DND-41 (cell line): Measurements from ENCODE around the gene GSDMA.

Experiments used
- ATAC-seq: fragments of 200-7000 bp; cut with Tn5 transposase; 3 replicates; pipeline ENCODE4 v1.9.1; 2021; ENCODE audit warnings: low read depth; ENCODE audit not compliant: insufficient read depth
- DNase-seq: peaks from one replicate; pipeline ENCODE4 v3.0.0-alpha.2; 2020
- H2AFZ ChIP-seq: 2 replicates; pipeline ENCODE4 v1.6.0; 2012; ENCODE audit warnings: low read depth, low read length
- H3K27ac ChIP-seq: 2 replicates; pipeline ENCODE4 v1.5.1; 2012; ENCODE audit warnings: low read length, inconsistent platforms
- H3K27me3 ChIP-seq: fragments of 200-600 bp; sonication (generic); 2 replicates; pipeline ENCODE4 v1.6.0; 2012; ENCODE audit warnings: low read length, mild to moderate bottlenecking, inconsistent platforms; ENCODE audit not compliant: insufficient read depth, poor library complexity
- H3K36me3 ChIP-seq: 2 replicates; pipeline ENCODE4 v1.5.1; 2012; ENCODE audit warnings: low read length, inconsistent platforms; ENCODE audit not compliant: insufficient read depth
- H3K4me1 ChIP-seq: 2 replicates; pipeline ENCODE4 v1.5.1; 2012; ENCODE audit warnings: mild to moderate bottlenecking, low read length; ENCODE audit not compliant: insufficient read depth
- H3K4me2 ChIP-seq: 2 replicates; pipeline ENCODE4 v1.6.0; 2012; ENCODE audit warnings: mild to moderate bottlenecking, moderate library complexity, low read length, inconsistent platforms; ENCODE audit not compliant: insufficient read depth
- H3K4me3 ChIP-seq, 2 experiments: fragments of 200-600 bp in 1 of 2; shearing (Covaris generic) in 1 of 2; 2 replicates each; pipeline ENCODE4 v1.5.1; 2012 to 2016; ENCODE audit warnings: inconsistent platforms in 2 of 2, low read length in 2 of 2, mild to moderate bottlenecking in 2 of 2, low read depth in 1 of 2, moderate library complexity in 1 of 2
- H3K79me2 ChIP-seq: 2 replicates; pipeline ENCODE4 v1.6.0; 2012; ENCODE audit warnings: low read length, inconsistent platforms; ENCODE audit not compliant: insufficient read depth
- H3K9ac ChIP-seq: 2 replicates; pipeline ENCODE4 v1.6.0; 2012; ENCODE audit warnings: low read depth, mild to moderate bottlenecking, inconsistent platforms, low read length, moderate library complexity
- H3K9me3 ChIP-seq: 2 replicates; pipeline ENCODE4 v1.5.1; 2012; ENCODE audit warnings: low read length, moderate library complexity, mild to moderate bottlenecking, inconsistent platforms; ENCODE audit not compliant: insufficient read depth, severe bottlenecking
- H4K20me1 ChIP-seq: 2 replicates; pipeline ENCODE4 v1.6.0; 2012; ENCODE audit warnings: low read length; ENCODE audit not compliant: insufficient read depth
- EZH2 ChIP-seq: IDR thresholded peaks from 3 replicates; pipeline ENCODE4 v1.6.1; 2012; ENCODE audit warnings: borderline replicate concordance, low read depth, mild to moderate bottlenecking, moderate library complexity, low read length, inconsistent platforms; ENCODE audit not compliant: severe bottlenecking
- TF ChIP-seq, protein P1 (sequence below): IDR thresholded peaks from 2 replicates; pipeline ENCODE4 v1.5.1; 2012; ENCODE audit warnings: borderline replicate concordance, low read length, moderate library complexity, mild to moderate bottlenecking; ENCODE audit not compliant: poor library complexity, severe bottlenecking; ENCODE audit errors: extremely low read depth

The GSDMA gene

DNA sequence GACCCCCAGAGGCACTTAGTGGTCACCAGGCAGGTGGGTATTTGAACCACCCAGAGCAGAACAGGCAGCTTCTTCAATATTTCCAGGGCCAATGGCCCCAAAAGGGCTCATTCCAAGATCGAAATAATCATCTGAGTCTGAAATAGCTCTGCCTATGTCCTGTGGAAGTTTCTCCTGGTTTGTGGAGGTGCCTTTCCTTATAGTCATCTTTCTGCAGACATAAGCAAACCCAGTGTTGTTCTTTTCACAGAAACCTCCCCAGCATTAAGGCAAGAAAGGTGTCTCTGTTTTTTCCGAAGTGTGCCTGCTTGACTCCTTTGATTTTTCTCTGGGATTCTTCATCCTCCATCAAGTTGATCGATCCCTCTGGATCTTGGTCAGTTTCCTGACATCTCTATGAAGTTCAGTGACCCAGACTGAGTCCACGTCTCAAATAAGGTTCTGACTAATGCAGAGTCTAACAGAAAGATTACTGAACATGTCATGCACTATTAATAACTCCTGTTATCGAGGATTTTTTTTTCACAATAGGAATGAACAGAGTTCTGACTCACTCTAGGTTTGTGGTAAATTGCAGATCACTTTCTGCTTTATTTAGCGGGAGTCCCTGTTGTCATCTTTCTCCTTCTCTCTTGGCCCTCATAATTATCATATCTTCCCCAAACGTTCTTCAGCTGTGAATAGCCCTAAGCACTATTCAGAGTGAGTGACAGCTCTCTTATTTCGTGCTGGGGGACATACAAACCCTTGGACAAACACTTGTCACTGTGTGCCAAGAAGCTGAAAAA lies 33.8 kb upstream of the GSDMA start:
- Histone ChIP-seq H3K27ac (peak overlapping the region; percentile 88; the same call in 1 of the 2 replicates), H3K4me1 (peaks cover 41% of the 10 kb centered on the region), H2AFZ (no peak overlapping the region), H3K36me3 (peaks cover 13% of the 10 kb centered on the region), H3K4me3 (peak overlapping the region in 1 of 2 experiments; percentile 97; a peak in 2 of 4 replicates), H3K79me2 (peaks cover 42% of the 10 kb centered on the region), H3K4me2 (peak overlapping the region; percentile 97), H3K9me3 (no peaks in the 10 kb centered on the region), H3K27me3 (no peaks in the 10 kb centered on the region), H3K9ac (peak overlapping the region; percentile 83; the same call in 1 of the 2 replicates), H4K20me1 (peaks cover 26% of the 10 kb centered on the region)
- DNase-seq (no peak), ATAC-seq (no peak)
- TF ChIP-seq, protein P1, sequence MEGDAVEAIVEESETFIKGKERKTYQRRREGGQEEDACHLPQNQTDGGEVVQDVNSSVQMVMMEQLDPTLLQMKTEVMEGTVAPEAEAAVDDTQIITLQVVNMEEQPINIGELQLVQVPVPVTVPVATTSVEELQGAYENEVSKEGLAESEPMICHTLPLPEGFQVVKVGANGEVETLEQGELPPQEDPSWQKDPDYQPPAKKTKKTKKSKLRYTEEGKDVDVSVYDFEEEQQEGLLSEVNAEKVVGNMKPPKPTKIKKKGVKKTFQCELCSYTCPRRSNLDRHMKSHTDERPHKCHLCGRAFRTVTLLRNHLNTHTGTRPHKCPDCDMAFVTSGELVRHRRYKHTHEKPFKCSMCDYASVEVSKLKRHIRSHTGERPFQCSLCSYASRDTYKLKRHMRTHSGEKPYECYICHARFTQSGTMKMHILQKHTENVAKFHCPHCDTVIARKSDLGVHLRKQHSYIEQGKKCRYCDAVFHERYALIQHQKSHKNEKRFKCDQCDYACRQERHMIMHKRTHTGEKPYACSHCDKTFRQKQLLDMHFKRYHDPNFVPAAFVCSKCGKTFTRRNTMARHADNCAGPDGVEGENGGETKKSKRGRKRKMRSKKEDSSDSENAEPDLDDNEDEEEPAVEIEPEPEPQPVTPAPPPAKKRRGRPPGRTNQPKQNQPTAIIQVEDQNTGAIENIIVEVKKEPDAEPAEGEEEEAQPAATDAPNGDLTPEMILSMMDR: no peak
- TF ChIP-seq EZH2: no peak

DNA sequence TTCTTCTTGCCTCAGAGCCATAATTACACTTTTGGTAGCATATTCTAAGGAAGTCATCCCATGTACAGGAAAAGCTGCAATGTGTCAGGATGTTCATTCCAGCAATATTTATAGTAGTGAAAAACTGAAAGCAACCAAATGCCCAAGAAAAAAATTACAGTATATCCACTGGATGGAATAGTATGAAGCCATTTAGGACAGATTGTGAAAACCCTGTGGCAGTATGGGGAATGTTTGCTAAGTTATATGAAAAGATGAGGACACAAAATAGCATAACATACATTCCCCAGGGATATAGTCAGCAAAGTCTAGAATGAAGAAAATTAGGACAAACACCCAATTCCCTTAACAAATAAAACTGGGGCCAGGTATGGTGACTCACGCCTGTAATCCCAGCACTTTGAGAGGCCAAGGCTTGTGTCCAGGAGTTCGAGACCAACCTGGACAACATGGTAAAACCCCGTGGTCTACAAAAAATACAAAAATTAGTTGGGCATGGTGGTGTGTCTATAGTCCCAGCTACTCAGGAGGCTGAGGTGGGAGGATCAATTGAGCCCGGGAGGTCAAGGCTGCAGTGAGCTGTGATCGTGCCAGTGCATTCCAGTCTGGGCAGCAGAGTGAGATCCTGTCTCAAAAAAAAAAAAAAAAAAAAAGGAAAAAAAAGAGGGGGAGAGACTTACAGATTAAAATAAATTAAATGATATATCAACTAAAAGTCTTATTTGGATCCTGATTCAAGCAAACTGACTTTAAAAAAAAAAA lies 33.0 kb upstream of the GSDMA start:
- Histone ChIP-seq H3K79me2 (peaks cover 34% of the 10 kb centered on the region), H3K9me3 (no peaks in the 10 kb centered on the region), H3K4me2 (no peak overlapping the region), H3K4me3 (no peak overlapping the region), H3K27me3 (no peaks in the 10 kb centered on the region), H3K27ac (no peak overlapping the region), H3K36me3 (peaks cover 5% of the 10 kb centered on the region; the same call in 1 of the 2 replicates), H3K9ac (no peak overlapping the region), H4K20me1 (peaks cover 18% of the 10 kb centered on the region), H2AFZ (no peak overlapping the region), H3K4me1 (peaks cover 35% of the 10 kb centered on the region)
- DNase-seq: no peak
- no peak for TF ChIP-seq EZH2
- TF ChIP-seq, protein P1: no peak
- no peak for ATAC-seq

DNA sequence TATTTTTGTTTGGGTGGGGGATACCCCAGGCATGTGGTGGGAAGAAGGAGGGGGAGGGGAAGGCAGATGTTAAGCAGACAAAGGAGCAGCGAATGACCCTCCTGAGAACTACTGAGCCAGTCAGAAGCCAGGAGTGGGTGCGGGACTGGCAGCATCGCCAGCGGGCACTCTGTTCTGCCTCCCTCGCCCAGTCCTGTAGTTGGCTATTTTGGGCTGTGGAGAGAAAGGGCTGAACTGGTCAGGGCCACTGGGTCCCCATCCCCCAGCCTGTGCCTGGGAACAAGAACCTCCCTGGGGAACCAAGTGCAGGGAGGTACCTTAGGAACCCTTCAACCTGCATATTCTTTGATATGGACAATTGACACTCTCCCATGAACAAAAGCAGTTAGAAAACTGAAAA lies 28.9 kb upstream of the GSDMA start:
- Histone ChIP-seq H3K4me2 (no peak overlapping the region), H3K9ac (no peak overlapping the region), H2AFZ (no peak overlapping the region), H3K4me1 (peaks cover 3% of the 10 kb centered on the region), H3K79me2 (no peaks in the 10 kb centered on the region), H3K27me3 (no peaks in the 10 kb centered on the region), H3K27ac (no peak overlapping the region), H4K20me1 (no peaks in the 10 kb centered on the region), H3K36me3 (no peaks in the 10 kb centered on the region), H3K4me3 (no peak overlapping the region), H3K9me3 (no peaks in the 10 kb centered on the region)
- TF ChIP-seq, protein P1: no peak
- TF ChIP-seq EZH2: no peak
- no peak for ATAC-seq
- DNase-seq: no peak
